ENCODE results near the gene RBM47. TPM values are rescaled to one million over a fixed set of nuclear protein-coding genes. Genes with fewer than 3 reads are reported as not detected.
"Not testable (repeated sequence)": the region's sequence is repeated elsewhere in the genome, so short reads cannot be mapped to it uniquely, and the experiment has no call there.

The RBM47 gene
- total RNA-seq, 2 donors from 2014 or later = 4.4 to 13.7 TPM

DNA sequence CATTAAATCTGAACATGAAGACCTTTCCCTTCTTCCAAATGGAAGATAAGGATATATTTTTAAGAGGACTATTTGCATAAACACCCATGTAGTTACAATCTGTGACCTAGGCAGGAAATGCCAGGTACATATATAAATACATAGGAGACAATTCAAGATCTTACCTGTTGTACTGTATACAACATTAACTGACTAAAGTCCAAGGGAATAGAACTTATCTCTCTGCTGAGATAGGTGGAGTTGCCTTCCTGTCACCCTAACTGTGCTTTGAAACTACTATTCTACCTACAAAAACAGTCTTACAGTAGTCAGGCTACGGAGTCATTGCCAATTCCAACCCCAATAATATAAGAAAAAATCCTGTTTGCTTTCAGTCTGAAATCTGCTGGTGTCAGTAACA lies 188.2 kb downstream of the RBM47 start:
- no peaks in the 10 kb centered on the region for H3K9me3 ChIP-seq
- no peak for DNase-seq (ENCODE audit: low spot score)
- no peak overlapping the region for H3K4me3 ChIP-seq
- no peaks in the 10 kb centered on the region for H3K4me1 ChIP-seq
- no peak overlapping the region for H3K27ac ChIP-seq
- H3K27me3 ChIP-seq = no peaks in the 10 kb centered on the region
- no peaks in the 10 kb centered on the region for H3K36me3 ChIP-seq
- TF ChIP-seq, protein P1, sequence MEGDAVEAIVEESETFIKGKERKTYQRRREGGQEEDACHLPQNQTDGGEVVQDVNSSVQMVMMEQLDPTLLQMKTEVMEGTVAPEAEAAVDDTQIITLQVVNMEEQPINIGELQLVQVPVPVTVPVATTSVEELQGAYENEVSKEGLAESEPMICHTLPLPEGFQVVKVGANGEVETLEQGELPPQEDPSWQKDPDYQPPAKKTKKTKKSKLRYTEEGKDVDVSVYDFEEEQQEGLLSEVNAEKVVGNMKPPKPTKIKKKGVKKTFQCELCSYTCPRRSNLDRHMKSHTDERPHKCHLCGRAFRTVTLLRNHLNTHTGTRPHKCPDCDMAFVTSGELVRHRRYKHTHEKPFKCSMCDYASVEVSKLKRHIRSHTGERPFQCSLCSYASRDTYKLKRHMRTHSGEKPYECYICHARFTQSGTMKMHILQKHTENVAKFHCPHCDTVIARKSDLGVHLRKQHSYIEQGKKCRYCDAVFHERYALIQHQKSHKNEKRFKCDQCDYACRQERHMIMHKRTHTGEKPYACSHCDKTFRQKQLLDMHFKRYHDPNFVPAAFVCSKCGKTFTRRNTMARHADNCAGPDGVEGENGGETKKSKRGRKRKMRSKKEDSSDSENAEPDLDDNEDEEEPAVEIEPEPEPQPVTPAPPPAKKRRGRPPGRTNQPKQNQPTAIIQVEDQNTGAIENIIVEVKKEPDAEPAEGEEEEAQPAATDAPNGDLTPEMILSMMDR (IDR thresholded peaks at IDR 0.05) = no peak

DNA sequence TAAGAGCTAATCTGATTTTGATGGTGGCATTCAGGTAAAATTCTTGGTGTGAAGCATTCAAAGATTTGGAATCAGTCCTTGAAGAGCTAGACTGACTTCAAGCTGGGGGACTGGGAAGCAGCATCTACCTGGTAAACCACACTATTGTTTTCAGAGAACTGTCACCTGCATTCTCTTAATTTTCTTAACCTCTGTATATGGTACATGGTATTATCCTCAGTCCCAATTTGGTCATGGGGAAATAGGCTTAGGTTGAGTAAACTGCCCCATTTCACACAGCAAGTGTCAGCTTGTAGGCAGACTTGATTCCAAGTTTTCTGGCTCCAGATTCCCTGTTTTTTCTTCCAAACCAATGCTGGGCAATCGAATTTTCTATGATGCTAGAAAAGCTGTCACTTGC lies 190.1 kb downstream of the RBM47 start:
- H3K9me3 ChIP-seq = no peaks in the 10 kb centered on the region
- no peak for DNase-seq (ENCODE audit: low spot score)
- H3K27ac ChIP-seq = no peak overlapping the region
- no peak overlapping the region for H3K4me3 ChIP-seq
- no peaks in the 10 kb centered on the region for H3K4me1 ChIP-seq
- no peaks in the 10 kb centered on the region for H3K36me3 ChIP-seq
- TF ChIP-seq, protein P1 (IDR thresholded peaks at IDR 0.05) = no peak
- H3K27me3 ChIP-seq = no peaks in the 10 kb centered on the region

DNA sequence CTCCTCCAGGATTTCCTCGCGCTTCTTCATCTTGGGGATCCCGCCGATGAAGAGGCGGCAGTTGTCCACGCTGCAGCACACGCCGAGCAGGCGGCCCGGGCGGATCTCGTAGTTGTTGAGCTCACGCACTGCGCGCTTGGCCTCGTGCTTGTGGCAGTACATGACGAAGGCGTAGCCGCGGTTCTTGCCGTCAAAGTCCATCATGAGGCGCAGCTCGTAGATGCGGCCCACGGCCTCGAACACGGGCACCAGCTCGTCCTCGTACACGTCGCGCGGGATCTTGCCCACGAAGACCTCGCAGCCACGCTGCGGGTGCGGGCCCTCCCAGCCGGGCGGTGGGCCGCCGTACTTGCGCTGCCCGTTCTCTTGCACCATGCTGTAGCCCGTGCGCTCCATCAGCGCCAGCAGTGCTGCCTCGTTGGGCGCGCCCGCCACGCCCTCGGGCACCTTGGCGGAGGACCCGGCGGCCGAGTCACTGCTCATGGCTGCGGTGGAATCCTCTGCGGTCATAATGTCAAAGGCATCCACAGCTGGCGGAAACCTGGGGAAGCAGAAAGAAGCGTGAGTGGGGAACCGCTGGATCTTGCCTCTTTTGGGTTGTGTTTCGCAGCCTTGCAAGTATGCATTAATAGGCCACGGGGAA lies 191.2 kb downstream of the RBM47 start:
- TF ChIP-seq, protein P1 (IDR thresholded peaks at IDR 0.05) = no peak
- Histone ChIP-seq H3K27me3 (no peaks in the 10 kb centered on the region), H3K4me1 (no peaks in the 10 kb centered on the region), H3K4me3 (no peak overlapping the region), H3K36me3 (no peaks in the 10 kb centered on the region), H3K27ac (no peak overlapping the region), H3K9me3 (no peaks in the 10 kb centered on the region)
- DNase-seq (ENCODE audit: low spot score) = no peak

DNA sequence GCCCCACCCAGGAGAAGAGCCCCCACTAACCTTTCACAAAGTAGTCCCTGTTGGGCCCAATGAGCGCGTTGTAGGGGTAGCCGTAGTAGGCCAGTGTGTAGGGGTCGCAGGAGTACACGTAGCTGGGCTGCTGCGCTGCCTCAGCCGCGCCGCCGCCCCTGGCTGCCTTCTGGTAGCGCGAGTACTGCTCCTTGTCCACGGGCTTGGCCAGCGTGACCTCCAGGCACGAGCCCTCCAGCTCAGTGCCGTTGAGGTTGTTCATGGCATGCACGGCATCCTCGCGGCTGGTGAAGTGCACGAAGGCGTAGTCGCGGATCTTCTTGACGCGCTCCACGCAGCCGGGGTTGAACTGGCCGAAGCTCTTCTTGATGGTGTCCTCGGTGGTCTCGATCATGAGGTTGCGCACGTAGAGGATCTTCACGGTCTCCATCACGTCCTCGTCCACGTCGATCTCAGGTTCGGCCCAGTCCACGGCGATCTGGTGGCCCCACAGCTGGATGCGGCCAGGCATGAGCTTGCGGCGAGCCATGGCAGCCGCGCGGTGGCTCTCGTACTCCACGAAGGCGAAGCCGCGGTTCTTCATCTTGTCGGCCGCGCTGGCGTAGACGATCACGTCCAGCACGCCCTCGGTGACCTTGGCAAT lies 191.8 kb downstream of the RBM47 start:
- H3K4me1 ChIP-seq = no peaks in the 10 kb centered on the region
- H3K4me3 ChIP-seq = no peak overlapping the region
- TF ChIP-seq, protein P1 (IDR thresholded peaks at IDR 0.05) = no peak
- no peaks in the 10 kb centered on the region for H3K9me3 ChIP-seq
- no peak for DNase-seq (ENCODE audit: low spot score)
- H3K27ac ChIP-seq = no peak overlapping the region
- H3K27me3 ChIP-seq = no peaks in the 10 kb centered on the region
- H3K36me3 ChIP-seq = no peaks in the 10 kb centered on the region

DNA sequence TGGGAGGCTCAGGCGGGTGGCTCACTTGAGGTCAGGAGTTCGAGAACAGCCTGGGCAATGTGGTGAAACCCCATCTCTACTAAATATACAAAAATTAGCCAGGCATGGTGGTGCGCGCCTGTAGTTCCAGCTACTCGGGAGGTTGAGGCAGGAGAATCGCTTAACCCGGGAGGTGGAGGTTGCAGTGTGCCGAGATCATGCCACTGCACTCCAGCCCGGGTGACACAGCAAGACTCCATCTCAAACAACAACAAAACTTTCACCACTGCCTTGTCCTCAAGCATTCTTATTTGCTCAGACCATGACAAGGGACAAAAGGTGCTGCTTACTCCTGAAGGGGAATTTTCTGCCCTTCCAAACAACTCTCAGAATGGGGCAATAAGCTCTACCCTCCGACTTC lies 194.4 kb downstream of the RBM47 start:
- H3K4me3 ChIP-seq; H3K36me3 ChIP-seq; DNase-seq (ENCODE audit: low spot score); H3K27ac ChIP-seq; H3K9me3 ChIP-seq; H3K4me1 ChIP-seq; H3K27me3 ChIP-seq: not testable (repeated sequence)

DNA sequence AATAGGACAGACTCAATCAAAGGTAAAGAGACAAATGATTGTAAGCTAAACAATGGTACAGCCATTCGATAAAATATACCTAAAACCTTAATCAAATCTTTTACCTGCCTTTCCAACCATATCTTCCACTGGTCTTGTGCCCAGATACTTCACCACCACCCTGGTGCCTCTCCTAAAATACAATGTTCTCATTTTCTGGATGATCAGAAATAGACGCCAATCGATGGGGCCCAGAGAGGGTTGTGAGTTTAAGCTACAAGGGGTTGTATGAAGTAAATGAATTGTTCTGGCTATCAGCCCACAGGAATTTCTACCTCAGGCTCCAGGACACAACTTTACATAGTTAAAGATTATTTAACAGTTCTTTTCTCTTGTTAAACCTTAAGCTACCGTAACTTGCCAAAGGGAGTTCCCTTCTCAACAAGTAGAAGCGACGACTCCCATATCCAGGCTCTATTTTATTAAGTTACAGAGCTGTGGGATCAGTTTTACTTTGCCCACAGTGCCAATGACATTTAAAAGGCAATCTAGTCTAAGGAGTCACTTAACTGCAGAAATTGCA lies 195.5 kb downstream of the RBM47 start:
- Histone ChIP-seq H3K27ac (no peak overlapping the region), H3K4me3 (no peak overlapping the region), H3K27me3 (no peaks in the 10 kb centered on the region), H3K36me3 (no peaks in the 10 kb centered on the region), H3K4me1 (no peaks in the 10 kb centered on the region), H3K9me3 (no peaks in the 10 kb centered on the region)
- DNase-seq (ENCODE audit: low spot score) = no peak
- TF ChIP-seq, protein P1 (IDR thresholded peaks at IDR 0.05) = no peak

Data from right atrium auricular region (tissue), 2 donors.